Measurements from ENCODE around the gene JMJD8. TPM values are rescaled to one million over a fixed set of nuclear protein-coding genes. Genes with fewer than 3 reads are reported as not detected.

JMJD8 gene
- total RNA-seq, 1 experiment from 2014 or later = 73.9 TPM

- POLR2A ChIA-PET = interaction anchor here (0.6 kb wide), 1 partner anchor 54 kb away, joined by 3 read pairs; no protein-coding TSS in a partner anchor
- no peaks in the 10 kb centered on the region for H3K27me3 ChIP-seq (ENCODE audit: control insufficient read depth, insufficient read depth, low read length)
- ATAC-seq = no peak
- TF ChIP-seq CTCF (IDR thresholded peaks at IDR 0.05) (no peak), TCF7L2 (IDR thresholded peaks at IDR 0.05; ENCODE audit: low read depth, low read length) (no peak), SIN3A (IDR thresholded peaks at IDR 0.05; ENCODE audit: borderline replicate concordance, insufficient read depth, low read depth, low read length) (no peak), REST (IDR thresholded peaks at IDR 0.05; ENCODE audit: insufficient read depth in 1 of 2, low read depth in 2 of 2, low read length in 1 of 2) (no peak), POLR2AphosphoS5 (IDR thresholded peaks at IDR 0.05; ENCODE audit: low read depth, low read length) (no peak)
- no peaks in the 10 kb centered on the region for H3K9me3 ChIP-seq (ENCODE audit: control insufficient read depth, insufficient read depth, low read depth, low read length)
- H3K4me3 ChIP-seq (ENCODE audit: low read depth in 2 of 2, low read length in 2 of 2) = no peak overlapping the region
- intact Hi-C loops (cut with micrococcal nuclease; ENCODE audit: unreplicated experiment) = no loop called here
- H3K27ac ChIP-seq (ENCODE audit: low read length) = peak overlapping the region; percentile 88
- H3K4me1 ChIP-seq (ENCODE audit: control insufficient read depth, insufficient read depth, low read length) = peaks cover 29% of the 10 kb centered on the region
- no peaks in the 10 kb centered on the region for H3K36me3 ChIP-seq (ENCODE audit: control insufficient read depth, insufficient read depth, low read length)
- CTCF ChIA-PET = no interaction called here
- in situ Hi-C loops (cut with HindIII; ENCODE audit: low pct_unique_long_range_greater_than_20kb, low sequenced_read_pairs) = no loop called here
- no TSS peak for BruUV-seq (replicated peaks)
- DNase-seq (ENCODE audit: low read depth, low spot score) = no peak
These were observed 46.0 kb downstream of the JMJD8 start for GRCh38 chr16:638034-638543.

DNA sequence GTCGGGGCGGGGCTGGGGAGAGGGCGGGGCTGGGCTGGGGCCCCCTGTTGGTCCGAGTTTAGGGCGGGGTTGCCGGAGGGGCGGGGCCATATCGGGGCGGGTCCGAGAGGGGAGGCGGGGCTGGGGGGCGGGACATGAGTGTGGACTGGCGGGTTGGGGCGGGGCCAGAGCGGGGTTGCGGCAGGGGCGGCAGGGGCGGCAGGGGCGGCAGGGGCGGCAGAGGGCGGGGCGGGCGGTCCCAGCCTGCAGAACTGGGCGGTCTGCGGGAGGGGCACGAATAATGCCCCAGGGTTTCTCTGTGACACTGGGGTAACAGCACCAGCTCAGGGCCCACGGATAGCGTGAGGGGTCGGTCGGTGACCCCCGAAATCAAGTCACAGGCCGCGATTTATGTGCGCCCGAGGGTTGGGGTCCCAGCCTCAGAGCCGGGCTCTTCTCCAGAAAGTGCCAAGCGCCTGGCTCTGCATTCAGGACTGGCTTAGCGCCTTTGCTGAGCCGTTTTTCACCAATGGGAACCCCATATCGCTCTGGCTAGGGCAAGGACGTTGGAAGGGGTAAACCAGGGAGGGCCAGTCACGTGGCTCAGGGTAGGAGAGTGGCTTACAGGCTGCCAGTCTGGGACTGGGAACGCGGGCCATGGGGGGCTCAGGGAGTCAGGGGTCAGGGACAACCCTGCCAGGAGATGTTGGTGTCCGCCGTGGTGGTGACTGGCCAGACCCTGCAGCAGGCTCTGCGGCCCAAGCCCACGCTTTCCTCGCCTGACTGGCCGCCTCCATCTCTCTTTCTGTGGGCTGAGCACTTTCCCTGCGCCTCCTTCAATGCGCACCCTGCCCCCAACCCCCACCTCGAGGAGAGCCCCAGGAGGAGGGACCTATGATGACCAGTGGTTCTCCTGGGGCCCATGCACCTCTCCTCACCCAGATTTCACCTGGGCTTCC, 46.8 kb downstream of the JMJD8 start:
- intact Hi-C loops (cut with micrococcal nuclease; ENCODE audit: unreplicated experiment) = no loop called here

More for the DNA sequence above, 46.8 kb downstream of the JMJD8 start:
- Histone ChIP-seq H3K36me3 (ENCODE audit: control insufficient read depth, insufficient read depth, low read length) (no peaks in the 10 kb centered on the region), H3K9me3 (ENCODE audit: control insufficient read depth, insufficient read depth, low read depth, low read length) (no peaks in the 10 kb centered on the region), H3K27ac (ENCODE audit: low read length) (peak overlapping the region; percentile 88), H3K4me1 (ENCODE audit: control insufficient read depth, insufficient read depth, low read length) (peaks cover 25% of the 10 kb centered on the region), H3K27me3 (ENCODE audit: control insufficient read depth, insufficient read depth, low read length) (no peaks in the 10 kb centered on the region), H3K4me3 (ENCODE audit: low read depth in 2 of 2, low read length in 2 of 2) (peak overlapping the region; percentile 59 to 76)
- POLR2A ChIA-PET = interaction anchor here (0.6 kb wide), 1 partner anchor 53 kb away, joined by 3 read pairs; no protein-coding TSS in a partner anchor
- no TSS peak for BruUV-seq (replicated peaks)
- ATAC-seq (peak; percentile 24), DNase-seq (ENCODE audit: low read depth, low spot score) (no peak)
- CTCF ChIA-PET = interaction anchor here (0.6 kb wide), 1 partner anchor 266 kb away, joined by 4 read pairs; no protein-coding TSS in a partner anchor
- TF ChIP-seq SIN3A (IDR thresholded peaks at IDR 0.05; ENCODE audit: borderline replicate concordance, insufficient read depth, low read depth, low read length) = no peak
- no peak for TF ChIP-seq TCF7L2 (IDR thresholded peaks at IDR 0.05; ENCODE audit: low read depth, low read length)
- no peak for TF ChIP-seq REST (IDR thresholded peaks at IDR 0.05; ENCODE audit: insufficient read depth in 1 of 2, low read depth in 2 of 2, low read length in 1 of 2)
- TF ChIP-seq POLR2AphosphoS5 (IDR thresholded peaks at IDR 0.05; ENCODE audit: low read depth, low read length) = no peak; the same call in 1 of the 2 replicates
- in situ Hi-C loops (cut with HindIII; ENCODE audit: low pct_unique_long_range_greater_than_20kb, low sequenced_read_pairs) = no loop called here
